GM19468 (cell line): ENCODE measurements around the gene RALGDS.

Experiments used
- ATAC-seq: cut with Tn5 transposase; IDR thresholded peaks from one replicate; pipeline ENCODE4 v1.9.1; 2021; ENCODE audit warnings: mild to moderate bottlenecking, moderate library complexity, moderate number of reproducible peaks; ENCODE audit not compliant: unreplicated experiment; ENCODE audit errors: extremely low read depth

RALGDS gene

DNA sequence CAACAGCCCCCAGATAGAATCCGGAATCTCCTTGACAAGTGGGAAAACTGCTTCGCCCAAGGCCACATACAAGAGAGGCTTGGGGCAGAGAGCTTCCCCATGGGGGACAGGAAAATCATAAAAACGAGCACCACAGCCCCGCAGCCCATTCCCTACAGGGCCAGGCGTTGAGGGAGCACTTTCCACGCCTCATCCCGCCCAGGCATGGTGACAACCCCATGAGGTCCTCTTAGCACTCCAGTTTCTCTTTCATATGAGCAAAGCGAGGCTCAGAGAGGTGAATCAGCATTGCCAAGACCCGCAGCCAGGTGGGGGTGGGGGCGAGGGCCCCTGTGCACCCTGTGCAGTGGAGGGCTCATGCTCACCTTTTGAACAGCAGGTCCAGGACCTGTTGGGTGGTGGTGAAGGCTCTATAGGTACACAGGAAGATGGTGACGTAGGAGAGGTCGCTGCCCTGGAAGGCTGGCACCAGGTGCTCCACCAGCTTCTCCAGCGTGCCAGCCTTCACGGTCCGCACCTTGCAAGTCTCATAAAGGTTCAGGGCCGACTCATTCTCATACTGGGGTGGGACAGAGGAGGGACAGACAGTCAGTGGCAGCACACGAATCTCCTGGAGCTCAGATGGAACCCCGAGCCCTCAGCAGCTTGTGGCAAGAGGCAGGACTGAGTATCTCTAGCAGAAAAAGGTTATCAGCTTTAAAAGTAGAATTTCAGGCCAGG is 10.9 kb downstream of the RALGDS start:
- ATAC-seq: no peak

DNA sequence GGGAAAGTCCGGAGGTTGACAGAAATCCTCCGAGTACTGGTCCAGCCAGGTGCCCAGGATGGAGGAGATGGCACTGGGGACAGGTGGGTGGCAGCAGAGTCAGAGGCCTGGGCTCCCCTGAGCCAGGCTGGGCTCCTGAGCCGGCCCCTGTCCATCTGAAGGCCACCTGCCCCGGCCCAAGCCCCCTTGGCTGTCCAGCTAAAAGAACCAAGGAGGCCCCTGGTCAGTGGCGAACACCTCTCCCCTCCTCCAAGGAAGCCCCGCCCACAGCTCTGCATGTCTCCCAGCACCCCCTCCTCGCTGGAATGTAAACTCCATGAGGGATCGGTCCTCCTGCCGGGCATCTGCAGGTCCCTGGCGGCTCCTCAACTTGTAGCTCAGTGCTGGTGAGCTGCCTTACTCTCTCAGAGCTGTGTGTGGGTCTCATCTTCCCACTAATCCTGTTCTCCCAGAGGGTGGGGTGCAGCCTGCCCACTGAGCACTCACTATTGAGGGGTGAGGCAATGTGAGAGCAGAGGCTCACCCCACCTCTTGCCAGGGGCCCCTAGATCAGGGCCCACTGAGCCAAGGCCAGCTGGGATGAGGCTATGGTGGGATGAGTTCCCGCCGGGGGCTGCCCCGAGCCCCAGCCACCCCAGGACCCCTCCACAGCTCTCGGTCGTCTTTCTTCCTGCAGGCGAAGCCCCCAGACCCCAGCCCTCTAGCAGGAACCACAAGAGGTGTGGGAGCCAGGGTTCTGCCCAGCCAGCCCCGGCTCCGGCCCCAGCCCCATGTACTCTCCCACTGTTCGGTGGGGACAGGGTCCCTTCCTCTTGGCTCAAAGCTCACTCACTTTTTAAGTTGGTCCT is 12.0 kb downstream of the RALGDS start:
- no peak for ATAC-seq

DNA sequence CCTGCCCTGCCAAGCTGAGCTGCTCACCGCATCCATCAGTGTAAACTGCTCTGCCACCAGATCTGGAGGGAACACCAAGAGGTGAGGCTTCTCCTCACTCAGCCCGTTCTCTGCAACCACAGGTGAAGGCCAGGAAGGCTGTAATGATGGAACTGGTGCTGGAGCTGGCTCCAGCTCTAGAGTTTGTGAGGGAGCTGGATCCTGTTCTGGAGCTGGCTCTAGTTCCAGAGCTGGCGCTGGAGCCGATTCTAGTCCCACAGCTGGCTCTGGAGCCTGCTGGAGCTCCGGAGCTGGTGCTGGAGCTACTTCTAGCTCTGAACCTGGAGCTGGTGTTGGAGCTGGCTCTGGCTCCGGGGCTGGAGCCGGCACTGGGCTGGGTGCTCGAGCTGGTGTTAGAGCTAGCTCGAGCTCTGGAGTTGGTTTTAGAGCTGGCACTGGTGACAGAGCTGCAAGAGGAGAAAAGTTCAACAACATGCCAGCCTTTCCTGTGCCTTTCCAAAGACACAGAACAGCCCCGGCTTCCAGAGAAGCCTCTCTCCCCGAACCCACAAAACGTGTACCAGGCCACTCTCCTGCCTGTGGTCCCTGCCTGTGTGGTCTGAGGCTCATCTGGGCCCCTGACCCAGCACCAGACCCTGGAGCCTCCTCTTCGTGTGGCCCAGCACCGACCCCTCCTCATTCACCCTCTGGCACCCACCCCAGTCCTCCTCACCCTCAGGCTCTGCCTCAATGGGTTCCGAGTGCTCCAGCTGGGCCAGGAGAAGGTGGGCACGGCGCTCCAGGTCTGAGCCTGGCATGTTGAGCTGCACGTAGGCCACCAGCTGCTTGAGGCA is 12.9 kb downstream of the RALGDS start:
- no peak for ATAC-seq

DNA sequence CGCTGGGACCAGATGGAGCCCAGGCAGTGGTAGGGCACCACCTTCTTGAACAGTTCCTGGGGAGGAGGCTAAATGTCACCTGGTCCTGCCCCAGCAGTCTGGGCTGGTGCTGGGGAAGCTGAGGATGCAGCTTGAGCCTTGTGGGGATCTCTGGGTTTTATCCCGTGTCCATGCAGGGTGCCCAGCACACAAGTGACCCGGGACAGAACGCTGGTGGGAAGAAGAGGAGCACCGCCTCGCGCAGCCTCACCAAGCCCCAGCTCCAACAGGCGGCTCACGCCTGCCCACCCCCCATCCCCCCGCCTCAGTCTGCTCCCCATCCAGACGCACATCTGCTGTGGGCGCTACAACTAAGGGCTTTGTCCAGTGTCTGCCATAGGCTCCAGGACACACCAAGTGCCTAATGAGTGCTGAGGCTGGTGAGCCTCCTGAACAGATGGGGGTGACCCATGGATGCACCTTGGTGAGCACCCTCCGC is 13.8 kb downstream of the RALGDS start:
- no peak for ATAC-seq

DNA sequence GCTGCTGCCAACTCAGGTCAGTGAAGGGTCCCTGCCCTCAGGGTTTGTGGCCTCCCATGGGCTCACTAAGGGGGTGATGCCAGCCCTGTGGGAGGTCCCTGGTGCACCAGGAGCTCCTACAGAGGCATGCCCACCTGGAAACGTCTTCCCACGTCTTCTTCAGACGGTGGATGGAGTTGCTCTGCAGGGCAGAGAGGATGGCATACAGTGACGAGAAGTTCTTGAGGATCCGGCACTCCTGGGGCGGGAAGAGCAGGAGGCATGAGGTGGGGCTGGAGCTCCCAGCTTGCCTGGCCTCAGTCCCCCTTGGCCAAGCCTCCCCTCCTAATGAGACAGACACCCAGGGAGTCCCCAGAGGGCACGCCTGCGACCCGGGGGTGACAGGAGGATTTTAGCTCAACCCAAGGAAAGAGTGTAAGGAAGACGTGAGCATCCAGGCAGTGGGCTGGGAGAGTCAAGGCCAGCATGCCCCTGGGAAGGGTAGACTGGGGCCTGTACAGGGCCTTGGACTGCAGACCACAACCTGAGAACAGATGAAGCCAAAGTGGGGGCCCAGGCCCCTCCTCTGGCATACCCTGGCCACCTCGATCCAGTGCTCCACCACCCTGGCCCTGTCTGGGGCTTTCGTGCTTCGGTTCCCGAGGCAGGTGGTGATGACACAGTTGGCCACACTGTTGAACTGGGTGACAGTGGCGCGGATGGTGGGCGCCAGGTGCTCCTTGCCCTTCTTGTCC is 14.4 kb downstream of the RALGDS start:
- no peak for ATAC-seq

GRCh38 chr9:133105461-133105770 is 15.6 kb downstream of the RALGDS start:
- ATAC-seq: no peak

GRCh38 chr9:133104718-133105460 is 16.2 kb downstream of the RALGDS start:
- ATAC-seq: no peak

DNA sequence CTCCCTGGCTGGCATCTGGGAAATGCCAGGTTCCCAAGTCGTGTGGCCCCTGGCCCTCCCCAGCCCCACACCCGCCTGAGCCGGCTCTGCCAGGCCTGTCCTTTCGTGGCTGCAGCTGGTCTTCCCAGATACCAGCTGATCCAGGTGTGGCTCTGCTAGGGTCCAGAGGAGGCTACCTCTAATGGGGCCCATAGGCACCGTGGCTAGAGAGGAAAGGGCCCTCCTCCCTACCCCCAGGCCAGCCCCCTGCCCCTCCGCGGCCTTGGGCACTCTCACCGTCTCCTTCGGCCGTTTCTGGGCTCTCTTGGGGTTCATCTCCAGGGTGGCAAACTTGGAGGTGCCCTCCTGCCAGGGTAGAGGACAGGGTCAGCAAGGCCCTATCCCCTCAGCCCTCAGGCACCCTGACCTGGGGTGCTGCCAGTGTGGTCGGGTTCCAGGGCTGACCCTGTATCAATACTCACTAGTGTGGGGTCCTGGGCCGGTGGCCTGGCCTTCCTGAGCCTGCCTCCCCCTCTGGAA is 17.0 kb downstream of the RALGDS start:
- ATAC-seq: no peak

DNA sequence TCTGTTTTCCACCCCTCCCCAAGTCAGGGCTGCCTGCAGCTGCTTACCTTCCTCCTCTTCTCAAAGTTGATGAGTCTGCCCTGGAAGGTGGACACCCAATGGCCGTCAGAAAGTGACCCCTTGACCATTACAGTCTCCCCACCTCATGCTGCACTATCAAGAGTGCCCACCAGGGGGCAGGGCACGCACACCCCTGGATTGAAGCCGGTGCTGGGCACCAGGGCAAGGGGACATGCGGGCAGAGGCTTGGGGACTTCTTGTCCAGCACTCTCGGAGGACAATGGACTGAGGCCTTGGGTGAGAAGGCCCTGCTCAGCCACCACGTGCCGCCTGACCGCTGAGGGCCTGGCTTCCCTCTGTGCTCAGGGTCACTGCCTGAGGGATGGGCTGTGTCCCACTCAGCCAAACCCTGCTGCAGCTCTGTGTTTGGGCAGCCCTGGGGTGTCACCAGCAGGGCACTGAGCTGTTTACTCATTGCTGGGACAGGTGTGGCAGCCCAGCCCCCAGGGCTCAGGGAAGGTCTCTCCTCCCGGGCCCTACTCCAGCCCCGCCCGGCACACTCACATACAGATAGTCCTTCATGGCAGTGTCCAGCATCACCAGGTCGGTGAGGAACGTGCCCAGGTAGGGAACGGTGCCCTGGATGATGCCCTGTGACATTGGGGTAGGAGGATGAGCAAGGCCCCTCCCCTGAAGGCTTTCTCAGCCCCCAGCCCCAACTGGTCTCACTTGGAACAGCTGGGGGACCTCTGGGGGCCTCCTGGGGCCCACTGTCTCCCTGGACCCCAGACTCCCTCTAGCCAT is 17.7 kb downstream of the RALGDS start:
- ATAC-seq: no peak

- no peak for ATAC-seq
These were observed 18.6 kb downstream of the RALGDS start for GRCh38 chr9:133102190-133103021.

- no peak for ATAC-seq
These were observed 19.5 kb downstream of the RALGDS start for GRCh38 chr9:133101356-133102189.

- no peak for ATAC-seq
These were observed 20.3 kb downstream of the RALGDS start for GRCh38 chr9:133100506-133101355.

DNA sequence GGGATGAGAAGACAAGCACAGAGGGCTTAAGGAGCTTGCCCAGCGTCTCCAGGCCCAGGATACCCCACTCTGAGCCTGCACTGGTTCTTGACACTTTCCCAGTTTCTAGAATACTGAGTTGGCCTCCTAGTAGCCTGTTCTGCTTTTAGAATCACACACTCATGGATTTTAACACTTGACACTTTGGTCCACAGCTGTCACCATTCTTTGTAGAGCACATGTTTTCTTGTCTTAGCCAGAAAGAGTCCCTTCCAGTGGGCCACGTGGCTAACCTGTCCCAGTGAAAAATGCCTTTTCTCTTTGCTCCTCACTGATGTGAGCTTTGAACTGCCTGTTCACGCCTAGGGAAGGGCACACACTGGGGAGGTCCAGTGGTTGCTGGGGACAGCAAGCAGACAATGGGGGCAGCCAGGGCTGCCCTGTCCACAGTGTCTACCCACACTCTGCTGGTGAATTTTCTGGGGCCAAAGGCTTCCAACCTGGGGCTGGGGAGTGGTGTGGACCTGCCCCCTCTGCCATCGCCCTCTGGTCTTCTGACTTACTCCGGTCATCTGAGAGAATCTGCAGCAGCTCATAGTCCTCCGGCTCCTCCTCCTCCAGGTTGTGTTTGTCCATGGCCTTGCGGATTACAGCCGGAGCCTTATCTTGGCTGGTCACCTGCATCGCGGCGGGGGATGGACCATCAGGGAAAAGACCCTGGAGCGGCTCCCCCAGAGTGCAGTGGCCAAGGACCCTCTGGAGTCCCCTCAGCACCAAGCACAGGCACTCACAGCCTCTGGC is 21.1 kb downstream of the RALGDS start:
- ATAC-seq: no peak

DNA sequence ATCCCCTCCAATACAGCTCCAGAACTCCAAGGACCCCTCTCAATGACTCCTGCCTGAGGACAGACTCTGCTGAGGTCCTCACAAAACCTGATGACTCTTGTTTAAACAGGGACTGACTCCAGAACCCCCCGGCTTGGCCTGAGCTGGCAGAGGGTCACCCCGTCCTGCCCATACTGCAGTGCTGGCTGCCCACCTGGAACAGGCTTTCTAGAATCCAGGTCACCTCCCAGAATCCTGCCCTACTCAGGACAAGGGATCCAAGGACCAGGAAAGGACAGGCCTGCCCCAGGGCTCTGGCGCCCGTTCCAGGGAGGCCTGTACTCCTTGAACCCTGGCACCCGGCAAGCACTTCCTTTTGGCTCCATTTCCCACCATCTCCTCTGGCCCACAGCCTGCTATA is 22.2 kb downstream of the RALGDS start:
- no peak for ATAC-seq

- ATAC-seq: no peak
These were observed 22.8 kb downstream of the RALGDS start for GRCh38 chr9:133098104-133098754.
